CMK (cell line): ENCODE data around the gene MYEOV.

ENCODE experiments used
- DNase-seq: peaks from one replicate; pipeline ENCODE4 v3.0.0-alpha.2; 2010; ENCODE audit warnings: low read depth

Gene MYEOV

GRCh38 chr11:69301455-69302401 is 7.8 kb downstream of the MYEOV start:
- no peak for DNase-seq

GRCh38 chr11:69302447-69303020 is 8.6 kb downstream of the MYEOV start:
- DNase-seq, result no peak

GRCh38 chr11:69303427-69303826 is 9.5 kb downstream of the MYEOV start:
- DNase-seq, result no peak

- DNase-seq, result no peak
These were observed 10.3 kb downstream of the MYEOV start for GRCh38 chr11:69304258-69304657.

- DNase-seq, result no peak
These were observed 10.7 kb downstream of the MYEOV start for GRCh38 chr11:69304686-69305085.

GRCh38 chr11:69305885-69306540 is 12.1 kb downstream of the MYEOV start:
- DNase-seq, result no peak

- DNase-seq, result no peak
These were observed 12.9 kb downstream of the MYEOV start for GRCh38 chr11:69306821-69307220.

GRCh38 chr11:69307421-69307820 is 13.5 kb downstream of the MYEOV start:
- DNase-seq, result no peak

GRCh38 chr11:69307871-69308431 is 14.0 kb downstream of the MYEOV start:
- no peak for DNase-seq

GRCh38 chr11:69308491-69308911 is 14.5 kb downstream of the MYEOV start:
- DNase-seq, result no peak

GRCh38 chr11:69308936-69309615 is 15.1 kb downstream of the MYEOV start:
- no peak for DNase-seq

GRCh38 chr11:69309631-69310280 is 15.8 kb downstream of the MYEOV start:
- no peak for DNase-seq

GRCh38 chr11:69310351-69310750 is 16.4 kb downstream of the MYEOV start:
- no peak for DNase-seq

GRCh38 chr11:69310934-69311766 is 17.2 kb downstream of the MYEOV start:
- no peak for DNase-seq

GRCh38 chr11:69311767-69312385 is 17.9 kb downstream of the MYEOV start:
- DNase-seq, result no peak

- no peak for DNase-seq
These were observed 18.8 kb downstream of the MYEOV start for GRCh38 chr11:69312453-69313404.

GRCh38 chr11:69313992-69314391 is 20.0 kb downstream of the MYEOV start:
- DNase-seq, result no peak

GRCh38 chr11:69314555-69314954 is 20.6 kb downstream of the MYEOV start:
- no peak for DNase-seq

GRCh38 chr11:69316956-69317355 is 23.0 kb downstream of the MYEOV start:
- DNase-seq, result no peak
